Liver (tissue), 3 donors: ENCODE measurements around the gene BANK1.

Source experiments
- CTCF ChIP-seq: fragments of 150-350 bp; IDR thresholded peaks from 2 replicates; pipeline ENCODE4 v1.5.1; 2017; ENCODE audit warnings: improper control_type of control experiment, low read depth, low read length; ENCODE audit not compliant: missing input control
- FOXA1 ChIP-seq: IDR thresholded peaks from 2 replicates; pipeline ENCODE4 v1.6.1; 2016; ENCODE audit warnings: antibody characterized with exemption
- GABPA ChIP-seq, 2 donors: IDR thresholded peaks in 1 of 2; conservative IDR thresholded peaks in 1 of 2; 2 replicates each; pipeline ENCODE4 v1.6.1; 2016; ENCODE audit warnings: antibody characterized with exemption in 2 of 2, mild to moderate bottlenecking in 1 of 2, moderate library complexity in 1 of 2
- HNF4A ChIP-seq, 2 donors: conservative IDR thresholded peaks; 2 replicates each; pipeline ENCODE4 v1.6.1; 2016; ENCODE audit warnings: antibody characterized with exemption in 2 of 2, mild to moderate bottlenecking in 2 of 2
- MAX ChIP-seq: IDR thresholded peaks from 2 replicates; pipeline ENCODE4 v1.6.1; 2016; ENCODE audit warnings: antibody characterized with exemption
- RAD21 ChIP-seq, 2 donors: IDR thresholded peaks; 2 replicates each; pipeline ENCODE4 v1.6.1; 2016; ENCODE audit warnings: antibody characterized with exemption in 2 of 2, mild to moderate bottlenecking in 2 of 2
- REST ChIP-seq: IDR thresholded peaks from 2 replicates; pipeline ENCODE4 v1.6.1; 2016; ENCODE audit warnings: antibody characterized with exemption, mild to moderate bottlenecking
- SP1 ChIP-seq: IDR thresholded peaks from 2 replicates; pipeline ENCODE4 v1.6.1; 2018; ENCODE audit warnings: antibody characterized with exemption, mild to moderate bottlenecking
- TAF1 ChIP-seq: conservative IDR thresholded peaks from 2 replicates; pipeline ENCODE4 v1.6.1; 2016; ENCODE audit warnings: antibody characterized with exemption, mild to moderate bottlenecking
- YY1 ChIP-seq: IDR thresholded peaks from 2 replicates; pipeline ENCODE4 v1.6.1; 2016; ENCODE audit warnings: antibody characterized with exemption, mild to moderate bottlenecking
- ZBTB33 ChIP-seq: IDR thresholded peaks from 2 replicates; pipeline ENCODE4 v1.6.1; 2016; ENCODE audit warnings: antibody characterized with exemption
- donor health status: healthy.
- donor health status: healthy.

- TF ChIP-seq CTCF (no peak), REST (no peak), RAD21 (IDR thresholded peaks at IDR 0.05) (no peak), FOXA1 (no peak), YY1 (no peak), ZBTB33 (no peak), MAX (peak; percentile 27), GABPA (IDR thresholded peaks at IDR 0.05 in 1 of 2, conservative IDR thresholded peaks at IDR 0.05 in 1 of 2) (no peak), HNF4A (conservative IDR thresholded peaks at IDR 0.05) (no peak), SP1 (no peak), TAF1 (no peak)
Observed at GRCh38 chr4:101833480-101833879, 43.0 kb downstream of the BANK1 start.
